HTR-8/SVneo (cell line): ENCODE measurements around the gene SEMA6D.

Experiments
- DNase-seq: peaks from one replicate; pipeline ENCODE4 v3.0.0; 2011; ENCODE audit warnings: low spot score, mixed read lengths; ENCODE audit not compliant: insufficient read length
- FAIRE-seq: peaks from 2 replicates; lab custom pipeline; 2011; peaks lifted over from hg19 to GRCh38; lab: Jason Lieb, UNC

Gene SEMA6D

DNA sequence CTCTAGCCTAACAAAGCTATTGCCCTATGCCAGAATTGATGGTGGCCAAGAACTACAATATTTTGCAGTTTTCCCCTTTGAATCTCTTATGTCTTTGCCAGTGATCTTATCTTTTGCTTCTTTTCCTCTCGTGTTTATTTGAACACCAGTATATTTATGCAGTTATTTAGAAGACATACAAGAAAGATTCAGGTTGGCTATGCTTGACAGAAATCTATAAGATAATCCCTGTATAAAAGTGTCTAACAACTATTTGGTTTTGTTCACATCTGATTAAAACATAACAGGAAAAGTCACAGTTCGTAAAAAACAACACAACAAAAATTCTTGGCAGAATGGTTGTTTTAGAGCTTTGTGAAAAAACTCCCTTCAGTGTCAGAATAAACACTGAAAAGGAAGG, 63.7 kb downstream of the SEMA6D start:
- FAIRE-seq = no peak
- DNase-seq = no peak

DNA sequence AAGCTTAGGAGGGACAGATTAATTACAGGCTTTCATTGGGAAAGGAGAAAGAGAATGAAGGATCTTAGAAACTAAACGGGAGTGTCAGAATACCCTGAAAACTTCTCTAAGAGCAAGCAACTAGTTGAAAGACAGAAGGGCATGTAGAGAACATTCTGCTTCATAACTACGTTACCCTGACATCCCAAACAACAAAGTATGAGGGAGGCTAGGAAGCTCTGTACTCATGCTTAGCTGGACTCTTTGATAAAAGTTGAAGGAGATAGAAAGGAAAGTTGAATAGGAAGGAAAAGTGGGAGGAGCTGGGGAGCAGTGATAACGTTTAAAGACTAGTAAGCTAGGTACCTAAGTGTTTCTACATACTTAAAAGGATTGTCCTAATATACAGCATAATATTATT, 64.2 kb downstream of the SEMA6D start:
- DNase-seq = no peak
- FAIRE-seq = no peak

DNA sequence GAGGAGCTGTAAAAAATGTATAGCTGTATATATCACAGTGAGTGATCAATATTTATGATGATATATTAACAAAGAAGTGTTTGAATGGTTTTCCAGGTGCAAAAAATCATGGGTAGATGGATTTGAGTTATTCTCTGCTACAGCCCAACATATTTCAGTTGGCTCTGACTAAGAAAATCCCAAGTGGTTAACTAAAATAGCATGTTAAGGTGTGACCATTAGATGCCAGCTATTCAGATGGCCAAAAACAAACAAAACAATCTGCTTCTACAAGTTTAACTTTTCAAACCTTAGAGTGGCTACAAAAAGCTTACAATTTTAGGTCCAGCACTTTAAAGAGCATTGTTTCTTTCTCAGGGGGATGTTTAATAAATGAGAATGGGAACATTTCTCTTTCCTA, 67.5 kb downstream of the SEMA6D start:
- FAIRE-seq = no peak
- DNase-seq = no peak

DNA sequence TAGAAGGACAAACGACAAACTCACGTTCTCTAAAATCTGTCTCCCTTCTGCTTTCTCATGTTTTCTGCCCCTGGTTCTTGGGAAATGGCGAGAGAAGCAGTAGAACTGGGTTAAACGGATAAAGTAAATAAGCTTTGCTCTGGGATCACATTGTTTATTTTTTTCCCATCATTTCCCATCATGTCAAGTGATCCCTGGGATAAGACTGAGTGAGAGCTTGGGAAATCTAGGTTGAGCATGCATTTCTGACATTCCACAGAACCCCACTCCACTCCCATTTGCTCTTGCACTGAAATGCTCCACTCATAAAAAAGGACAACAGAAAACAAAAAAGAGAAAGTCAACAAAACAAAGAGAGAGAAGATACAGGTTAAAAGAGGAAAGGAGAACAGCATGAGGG, 69.1 kb downstream of the SEMA6D start:
- no peak for DNase-seq
- FAIRE-seq = no peak

DNA sequence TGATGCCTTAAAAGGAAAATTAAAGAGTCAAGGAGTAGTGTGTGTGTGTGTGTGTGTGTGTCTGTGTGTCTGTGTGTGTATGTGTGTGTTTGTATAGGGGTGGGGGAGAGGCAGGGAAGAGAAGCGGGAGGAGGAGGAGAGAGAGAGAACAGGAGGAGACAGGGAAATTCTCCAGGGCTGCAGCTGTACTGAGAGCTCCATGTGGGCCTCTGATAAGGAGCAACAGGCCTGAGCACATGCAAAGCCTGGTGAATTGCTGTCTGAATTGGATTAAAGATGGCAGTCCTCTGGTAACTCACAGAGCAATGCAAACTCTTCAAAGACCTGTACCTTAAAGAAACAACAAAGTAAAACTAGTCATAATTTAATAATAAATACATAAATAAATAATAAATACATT, 70.6 kb downstream of the SEMA6D start:
- FAIRE-seq (no peak), DNase-seq (no peak)

DNA sequence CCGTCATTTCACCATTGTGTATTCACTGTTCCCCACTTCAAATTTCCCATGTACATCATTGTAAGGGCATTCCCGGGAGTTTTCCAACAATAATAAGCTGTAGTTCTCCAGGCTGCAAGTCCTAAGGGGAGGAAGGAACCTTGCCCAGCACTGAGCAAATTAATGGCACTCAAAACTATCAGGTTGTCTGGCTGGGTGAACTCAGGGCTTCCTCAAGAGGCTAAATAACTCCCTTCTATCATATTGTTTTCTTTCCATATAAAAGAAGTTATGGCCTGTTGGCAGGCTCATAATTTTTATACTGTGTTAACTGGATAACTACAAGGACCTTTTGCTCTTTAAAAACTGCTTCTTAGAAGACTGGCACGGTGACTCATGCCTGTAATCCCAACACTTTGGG, 71.4 kb downstream of the SEMA6D start:
- DNase-seq = no peak
- FAIRE-seq = no peak

DNA sequence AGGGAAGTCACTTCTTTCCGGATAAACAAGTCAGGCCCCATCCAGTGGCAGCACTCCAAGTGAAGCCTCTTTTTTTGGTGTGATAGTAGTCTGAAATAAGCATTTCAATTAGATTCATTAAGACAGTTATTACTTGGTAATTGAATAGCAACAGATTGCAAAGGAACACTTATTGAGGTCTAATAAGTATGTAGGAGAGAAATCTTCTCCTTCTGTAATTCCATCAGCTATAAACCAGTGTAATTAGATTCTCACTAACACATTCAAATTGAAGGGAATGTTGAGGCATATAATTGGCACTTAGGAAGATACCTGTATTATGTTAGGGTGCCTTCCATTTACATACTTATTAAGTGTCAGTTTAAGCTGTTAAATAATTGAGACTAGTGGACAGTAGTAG, 73.9 kb downstream of the SEMA6D start:
- FAIRE-seq = no peak
- no peak for DNase-seq

DNA sequence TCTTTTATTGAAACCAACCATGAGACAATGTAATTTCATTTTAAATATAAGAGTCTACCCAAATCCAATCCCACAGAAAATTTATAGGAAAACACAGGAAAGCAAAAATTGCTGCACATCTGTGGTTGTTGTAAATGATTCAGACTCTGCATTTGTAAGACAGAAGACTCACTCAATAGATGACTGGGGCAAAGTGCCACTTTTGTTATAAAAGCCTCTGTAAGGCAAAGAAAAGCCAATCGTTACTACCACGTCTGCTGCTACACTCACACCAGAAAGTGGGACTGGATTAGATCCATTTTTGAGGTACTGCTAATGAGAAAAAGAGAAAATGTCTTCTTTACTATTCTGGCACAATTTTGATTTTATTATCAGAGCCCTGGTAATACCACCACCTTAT, 74.9 kb downstream of the SEMA6D start:
- FAIRE-seq (no peak), DNase-seq (no peak)

DNA sequence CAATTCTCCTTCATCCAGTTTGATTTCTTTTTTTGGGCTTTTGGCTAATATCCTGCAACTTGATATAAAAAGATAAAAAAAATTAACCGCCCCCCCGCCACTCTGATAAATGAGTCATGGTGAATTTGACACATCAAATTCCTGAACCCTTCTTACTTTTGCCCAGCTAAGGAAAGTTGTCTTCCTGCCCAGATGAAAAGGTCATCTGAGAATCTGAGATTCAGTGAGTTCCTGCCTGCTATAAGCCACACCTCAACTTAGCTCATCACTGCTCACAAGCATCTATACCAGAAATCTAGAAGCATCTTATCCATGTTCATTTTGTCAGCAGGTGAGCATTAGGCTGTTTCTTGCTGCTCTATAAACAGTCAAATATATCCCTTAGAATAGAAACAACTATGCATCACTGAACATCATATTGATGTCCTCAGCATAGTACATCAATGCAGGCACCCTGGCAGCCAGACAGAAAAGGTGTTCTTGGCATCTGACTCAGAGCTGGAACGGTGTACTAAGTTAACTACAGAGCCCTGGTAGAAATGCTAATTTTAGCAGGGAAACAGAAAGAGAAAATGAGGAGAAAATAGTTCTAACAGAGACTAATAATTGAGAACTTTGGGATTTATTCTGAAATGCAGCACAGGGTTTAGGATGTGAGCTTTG, 77.1 kb downstream of the SEMA6D start:
- DNase-seq (no peak), FAIRE-seq (no peak)

DNA sequence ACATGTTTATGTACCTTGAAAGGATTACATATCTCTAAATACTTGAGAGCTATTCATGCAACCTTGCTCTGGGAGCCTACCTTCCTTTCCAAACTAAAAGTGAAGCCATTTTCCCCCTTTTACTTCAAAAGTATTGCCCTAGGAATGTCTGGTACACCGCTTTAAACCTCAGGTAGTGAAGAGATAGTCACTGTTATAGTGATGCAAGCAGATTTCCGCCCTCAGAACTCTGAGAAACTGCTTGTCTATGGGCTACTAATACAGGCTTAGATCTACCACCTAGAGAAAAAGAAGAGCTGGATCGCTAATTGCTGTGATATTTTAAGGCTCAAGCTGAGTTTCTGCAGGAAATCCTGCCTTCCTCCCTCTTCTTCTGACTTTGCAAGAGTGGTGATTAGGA, 78.6 kb downstream of the SEMA6D start:
- DNase-seq (no peak), FAIRE-seq (no peak)

DNA sequence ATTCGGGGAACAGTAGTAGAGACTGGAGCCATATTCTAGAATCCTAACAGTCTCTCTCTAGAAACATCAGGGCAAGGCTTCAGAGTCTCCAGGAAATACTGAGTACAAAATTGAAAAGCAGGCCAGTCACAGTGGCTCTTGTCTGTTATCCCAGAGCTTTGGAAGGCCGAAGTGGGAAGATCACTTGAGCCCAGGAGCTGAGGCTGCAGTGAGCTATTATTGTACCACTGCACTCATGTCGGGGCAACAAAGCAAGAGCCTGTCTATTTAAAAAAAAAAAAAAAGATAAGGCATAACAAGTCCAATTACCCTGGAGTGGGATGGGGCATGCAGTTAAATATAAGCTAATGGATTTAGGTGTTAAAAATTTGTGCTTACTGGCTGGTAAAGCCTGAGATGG, 79.0 kb downstream of the SEMA6D start:
- FAIRE-seq (no peak), DNase-seq (no peak)

DNA sequence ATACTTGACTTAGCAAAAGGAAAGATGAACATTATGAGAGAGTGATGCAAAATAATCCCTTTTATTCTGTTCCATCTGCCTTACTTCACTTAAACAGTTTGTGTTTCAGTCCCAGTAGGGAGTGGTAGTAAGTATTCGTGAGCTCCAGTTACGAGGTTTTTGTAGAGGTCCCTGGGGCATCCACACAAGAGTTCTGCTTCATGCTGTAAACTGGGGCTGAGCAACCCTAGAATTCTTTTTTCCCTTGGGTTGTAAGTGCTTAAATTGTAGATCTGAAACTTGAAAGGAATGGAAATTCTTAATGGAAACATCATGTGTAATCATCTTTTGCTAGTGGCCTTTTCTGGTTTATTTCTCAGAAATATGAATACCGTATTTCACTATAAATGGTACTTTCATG, 79.5 kb downstream of the SEMA6D start:
- DNase-seq (no peak), FAIRE-seq (no peak)

DNA sequence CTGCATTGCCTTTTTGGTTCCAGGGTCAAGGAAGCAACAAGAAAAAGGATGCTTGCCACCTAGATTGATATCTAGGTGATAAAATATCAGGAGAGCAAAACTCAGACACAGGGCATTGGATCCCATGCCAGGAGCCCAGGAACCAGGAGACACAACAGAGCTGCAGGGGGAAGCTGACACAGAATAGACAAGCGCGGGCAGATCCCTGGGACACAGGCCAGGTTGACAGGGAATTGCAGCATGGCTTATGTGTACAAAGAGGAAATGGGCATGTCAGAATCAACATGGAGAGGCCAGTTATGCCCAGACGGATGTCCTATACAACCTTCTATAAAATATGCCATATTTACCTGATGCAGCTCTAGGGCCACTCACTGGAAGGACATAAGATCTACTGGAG, 84.2 kb downstream of the SEMA6D start:
- DNase-seq (no peak), FAIRE-seq (no peak)

DNA sequence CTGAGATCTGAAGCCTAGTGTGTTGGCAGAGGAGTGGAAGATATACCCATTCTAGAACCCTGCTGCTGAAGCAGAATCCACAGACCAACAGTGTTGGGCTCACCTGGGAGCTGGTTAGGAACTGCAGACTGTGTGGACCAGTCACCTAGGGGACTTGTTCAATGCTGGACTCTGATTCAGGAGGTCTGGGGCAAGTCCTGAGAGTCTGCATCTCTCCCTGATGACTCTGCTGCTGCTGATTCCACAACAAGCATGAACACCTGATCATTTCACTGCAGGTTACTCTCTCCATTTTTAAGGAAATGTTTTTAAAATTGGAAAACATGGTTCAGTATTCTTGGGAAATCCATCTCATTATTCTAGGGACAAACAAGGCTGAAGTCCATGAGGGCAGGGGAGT, 84.9 kb downstream of the SEMA6D start:
- DNase-seq (no peak), FAIRE-seq (no peak)

DNA sequence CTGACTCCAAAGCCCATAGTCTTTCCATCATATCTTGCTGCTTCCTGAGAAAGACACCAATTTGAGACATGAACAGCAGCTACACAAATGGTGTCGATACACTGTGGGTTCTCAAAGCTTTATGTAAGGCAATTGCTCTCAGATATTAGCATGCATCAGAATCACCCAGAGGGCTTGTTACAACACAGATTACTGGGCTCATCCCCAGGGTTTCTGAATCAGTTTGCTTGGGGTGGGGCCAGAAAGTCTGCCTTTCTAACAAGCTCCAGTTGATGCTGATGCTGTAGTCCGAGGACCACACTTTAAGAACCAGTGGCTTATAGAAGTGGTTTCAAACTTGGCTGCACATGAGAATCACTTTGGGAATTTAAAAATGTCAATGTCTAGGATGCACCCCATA, 86.5 kb downstream of the SEMA6D start:
- no peak for FAIRE-seq
- DNase-seq = no peak

DNA sequence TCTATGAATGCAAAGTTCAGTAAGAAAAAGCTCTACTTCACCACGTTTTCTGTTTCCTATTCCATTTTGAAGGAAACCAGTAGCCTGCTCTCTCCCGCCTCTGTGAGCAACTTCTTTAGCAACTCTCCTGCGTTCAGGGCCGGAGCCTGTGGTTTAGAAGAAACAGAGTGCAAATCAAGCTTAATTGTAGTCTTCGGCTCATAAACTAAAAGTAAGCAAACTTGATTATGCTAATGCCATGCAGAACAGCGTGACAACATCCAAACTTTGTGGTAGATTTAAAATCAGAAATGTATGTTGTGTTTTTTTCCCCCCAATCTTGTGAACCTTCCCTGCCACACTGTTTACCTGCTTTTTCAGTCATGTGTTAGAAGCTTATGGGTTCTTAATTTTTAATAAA, 87.4 kb downstream of the SEMA6D start:
- DNase-seq (no peak), FAIRE-seq (no peak)

DNA sequence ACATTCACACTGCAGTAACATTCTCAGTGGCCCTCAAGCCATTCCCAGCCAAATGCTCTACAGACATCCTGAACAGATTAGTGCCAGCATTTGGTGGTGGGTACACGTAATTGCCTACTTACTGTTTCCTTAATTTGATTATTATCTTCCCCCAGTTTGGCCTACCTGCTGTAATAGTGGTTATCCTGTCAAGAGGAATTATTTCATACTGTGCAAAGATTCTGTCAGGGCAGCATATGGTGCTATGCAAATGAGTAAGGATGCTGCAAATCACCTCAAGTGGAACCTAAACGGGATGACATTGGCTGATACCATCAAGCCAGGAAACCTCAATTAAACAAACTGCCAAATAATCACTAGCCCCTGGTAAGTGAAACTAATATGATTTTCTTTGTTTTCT, 88.7 kb downstream of the SEMA6D start:
- no peak for FAIRE-seq
- DNase-seq = no peak

DNA sequence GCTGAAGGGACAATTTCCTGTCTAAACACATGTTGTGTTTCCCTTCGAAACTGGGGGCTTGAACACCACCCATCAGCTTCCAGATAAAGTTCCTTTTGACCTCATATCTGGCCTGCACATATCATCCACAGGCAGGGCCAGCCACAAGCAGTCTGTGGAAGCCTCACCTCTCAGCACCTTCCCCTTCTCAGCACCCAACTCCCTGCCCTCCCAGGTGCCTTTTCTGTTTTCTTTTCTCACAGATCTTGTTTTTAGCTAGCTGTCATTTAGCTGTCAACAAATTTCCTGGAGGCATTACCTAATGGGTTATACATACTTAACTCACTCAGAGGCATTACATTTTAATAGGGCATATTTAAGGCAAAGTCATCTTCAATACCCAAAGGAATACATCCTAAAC, 93.9 kb downstream of the SEMA6D start:
- FAIRE-seq (no peak), DNase-seq (no peak)

DNA sequence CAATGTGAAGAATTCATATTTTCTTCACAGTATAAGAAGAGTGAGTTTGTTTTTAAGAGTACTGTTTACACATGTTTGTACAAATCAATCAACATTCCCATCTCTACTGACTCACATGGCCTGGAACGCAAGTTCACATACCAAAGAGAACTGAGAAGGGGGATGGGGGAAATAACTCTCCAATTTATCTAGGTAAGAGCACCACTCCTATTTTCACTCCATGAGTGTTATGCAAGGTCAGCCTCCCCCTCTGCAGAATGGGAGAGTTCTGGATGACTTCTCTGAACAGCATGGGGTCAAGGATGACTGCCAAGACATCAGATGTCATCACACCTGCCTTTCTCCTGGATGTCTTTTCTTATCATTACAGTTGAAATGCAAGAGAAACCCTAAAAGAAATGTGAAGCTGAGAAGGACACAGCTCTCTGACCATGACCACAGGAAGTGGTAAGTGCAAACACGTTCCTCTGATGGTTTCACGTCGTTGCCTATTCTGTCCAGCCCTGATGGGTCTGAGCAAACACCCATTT, 95.2 kb downstream of the SEMA6D start:
- DNase-seq (peak; percentile 60), FAIRE-seq (peak; percentile 63)

DNA sequence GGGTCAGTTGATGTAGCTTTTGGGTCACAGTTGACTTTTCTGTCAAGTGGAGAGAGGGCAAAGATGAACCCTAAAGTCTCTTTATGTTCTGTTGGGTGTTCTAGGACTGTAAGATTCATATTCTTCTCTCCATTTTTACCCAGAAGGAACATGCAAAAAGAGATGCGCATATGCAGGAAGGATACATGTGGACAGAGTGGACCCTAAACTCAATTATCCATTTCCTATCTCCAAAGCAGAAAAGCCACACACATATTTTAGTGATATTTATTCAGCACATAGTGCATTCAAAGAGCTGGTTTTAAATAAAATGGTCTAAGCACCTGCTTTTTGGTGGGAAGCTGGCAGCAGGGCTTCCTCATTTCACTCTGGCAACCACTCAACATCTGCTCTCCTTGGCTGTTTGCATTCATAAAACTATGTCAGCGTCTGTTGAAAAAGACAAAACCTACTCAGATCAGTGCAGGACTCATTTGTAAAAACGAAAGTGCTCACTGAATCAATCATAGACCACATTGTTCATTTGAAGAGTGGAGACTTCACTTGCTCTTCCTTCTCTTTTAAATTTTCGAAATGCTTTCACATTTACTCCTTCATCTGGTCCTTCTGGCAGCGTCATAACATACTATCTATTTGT, 96.6 kb downstream of the SEMA6D start:
- FAIRE-seq = no peak
- DNase-seq = no peak

DNA sequence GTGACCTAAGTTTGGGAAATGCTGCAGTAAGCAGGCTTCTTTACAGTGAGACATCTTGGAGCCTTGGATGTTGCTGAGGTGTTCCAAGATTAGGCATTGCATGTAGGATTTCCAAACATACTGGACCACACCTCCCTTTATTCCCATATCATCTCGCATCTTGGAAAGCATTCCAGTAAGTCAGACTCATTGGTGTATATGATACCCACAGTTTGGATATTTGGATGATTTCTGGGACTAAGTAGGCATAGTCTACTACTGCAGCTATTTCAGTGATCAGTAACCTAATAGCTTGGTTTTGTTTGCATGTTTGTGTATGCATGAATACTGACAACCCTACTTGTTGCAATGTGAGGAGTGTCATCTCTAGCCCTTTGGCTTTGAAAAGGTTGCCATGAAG, 97.3 kb downstream of the SEMA6D start:
- FAIRE-seq = no peak
- DNase-seq = no peak

DNA sequence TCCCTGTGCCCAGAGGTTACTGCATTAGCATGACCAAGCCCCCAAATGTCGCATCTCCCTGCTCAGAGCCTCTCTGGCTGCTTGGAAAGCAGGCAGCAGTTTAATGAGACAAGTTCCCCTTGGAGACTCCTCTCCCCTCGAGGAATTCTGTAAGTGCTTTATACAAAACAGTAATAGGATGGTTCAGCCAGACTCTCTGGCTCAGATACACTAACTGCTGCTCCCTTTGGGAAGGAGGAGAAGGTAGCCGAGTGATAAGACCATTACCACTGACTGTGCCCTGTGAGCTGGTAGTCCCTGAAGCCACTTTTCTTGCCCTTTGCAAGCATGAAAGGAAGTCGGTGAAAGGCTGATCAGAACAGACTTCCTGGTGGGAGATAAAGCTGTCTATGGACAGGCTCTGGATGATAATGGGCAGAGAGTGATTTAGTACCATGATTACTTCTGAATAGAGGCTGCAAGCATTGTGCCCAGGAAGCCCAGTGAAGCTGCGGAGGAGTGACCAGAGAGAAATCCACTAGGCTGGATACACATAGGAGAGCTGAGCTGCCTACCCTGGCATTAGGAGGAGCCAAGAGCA, 100.8 kb downstream of the SEMA6D start:
- FAIRE-seq = no peak
- DNase-seq = no peak
